ENCODE results near the gene MATN1. TPM values are rescaled to one million over a fixed set of nuclear protein-coding genes. Genes with fewer than 3 reads are reported as not detected.

Gene MATN1
- total RNA-seq, 2 experiments from 2014 or later: 0.28 to 0.42 TPM

GRCh38 chr1:30721341-30721793 lies 2.0 kb downstream of the MATN1 start:
- Histone ChIP-seq H2AFZ (ENCODE audit: low read length) (no peak overlapping the region), H3K4me3 (ENCODE audit: low read depth, low read length, poor library complexity, severe bottlenecking) (no peak overlapping the region), H3K4me2 (ENCODE audit: low read length) (no peak overlapping the region), H3K9me2 (ENCODE audit: insufficient read depth, low read length) (no peaks in the 10 kb centered on the region), H3K79me2 (ENCODE audit: insufficient read depth, low read depth, low read length) (no peaks in the 10 kb centered on the region), H4K20me1 (ENCODE audit: insufficient read depth, low read length) (no peaks in the 10 kb centered on the region), H3K9me3 (ENCODE audit: low read length) (no peaks in the 10 kb centered on the region), H3K4me1 (ENCODE audit: insufficient read depth, low read length, poor library complexity, severe bottlenecking) (peaks cover 28% of the 10 kb centered on the region), H3K36me3 (ENCODE audit: insufficient read depth, low read length) (no peaks in the 10 kb centered on the region), H3K27ac (ENCODE audit: low read depth, low read length, poor library complexity, severe bottlenecking) (no peak overlapping the region)
- ChIA-PET POLR2A (interaction anchor here (0.5 to 2.5 kb wide), 5 partner anchors 9 to 52 kb away, joined by 3 to 12 read pairs (median 4); no protein-coding TSS in a partner anchor), CTCF (ENCODE audit: unreplicated experiment) (interaction anchor here (1.6 to 4.0 kb wide), 5 partner anchors 23 to 61 kb away, joined by 4 to 61 read pairs (median 6); no protein-coding TSS in a partner anchor)
- intact Hi-C loops (cut with micrococcal nuclease; ENCODE audit: unreplicated experiment): no loop called here
- no peak for DNase-seq (ENCODE audit: low spot score)
- BruUV-seq (replicated peaks): no TSS peak
- TF ChIP-seq EZH2phosphoT487 (IDR thresholded peaks at IDR 0.05; ENCODE audit: borderline replicate concordance, low read depth, low read length) (no peak), CTCF (conservative IDR thresholded peaks at IDR 0.05; ENCODE audit: low read length) (no peak)

GRCh38 chr1:30720271-30721223 lies 2.8 kb downstream of the MATN1 start:
- H3K9me2 ChIP-seq (ENCODE audit: insufficient read depth, low read length): no peaks in the 10 kb centered on the region
- peaks cover 4% of the 10 kb centered on the region; the same call in 1 of the 2 replicates for H3K9me3 ChIP-seq (ENCODE audit: low read length)
- peak; percentile 44 for DNase-seq (ENCODE audit: low spot score)
- H2AFZ ChIP-seq (ENCODE audit: low read length): no peak overlapping the region
- H3K4me1 ChIP-seq (ENCODE audit: insufficient read depth, low read length, poor library complexity, severe bottlenecking): peaks cover 28% of the 10 kb centered on the region
- H3K79me2 ChIP-seq (ENCODE audit: insufficient read depth, low read depth, low read length): no peaks in the 10 kb centered on the region
- CTCF ChIA-PET (ENCODE audit: unreplicated experiment): interaction anchor here (0.6 to 4.0 kb wide), 12 partner anchors 10 to 192 kb away, joined by 3 to 61 read pairs (median 6); no protein-coding TSS in a partner anchor
- H3K4me2 ChIP-seq (ENCODE audit: low read length): peak overlapping the region; percentile 98
- no TSS peak for BruUV-seq (replicated peaks)
- no peak overlapping the region for H3K27ac ChIP-seq (ENCODE audit: low read depth, low read length, poor library complexity, severe bottlenecking)
- no peaks in the 10 kb centered on the region for H4K20me1 ChIP-seq (ENCODE audit: insufficient read depth, low read length)
- H3K36me3 ChIP-seq (ENCODE audit: insufficient read depth, low read length): no peaks in the 10 kb centered on the region
- intact Hi-C loops (cut with micrococcal nuclease; ENCODE audit: unreplicated experiment): loop anchor here (1.0 kb wide), 1 partner anchor 34 kb away; no protein-coding TSS in a partner anchor
- POLR2A ChIA-PET: interaction anchor here (0.5 to 2.5 kb wide), 9 partner anchors 10 to 59 kb away, joined by 3 to 12 read pairs (median 4); no protein-coding TSS in a partner anchor
- TF ChIP-seq EZH2phosphoT487 (IDR thresholded peaks at IDR 0.05; ENCODE audit: borderline replicate concordance, low read depth, low read length) (no peak), CTCF (conservative IDR thresholded peaks at IDR 0.05; ENCODE audit: low read length) (peak; percentile 21)
- H3K4me3 ChIP-seq (ENCODE audit: low read depth, low read length, poor library complexity, severe bottlenecking): no peak overlapping the region

All from OCI-LY7 (cell line).